Measurements from ENCODE around the gene UNC93B1. TPM values are rescaled to one million over a fixed set of nuclear protein-coding genes. Genes with fewer than 3 reads are reported as not detected.

Gene UNC93B1
- total and polyA plus RNA-seq, 2 of the 13 experiments (the other 11 are each of a cell fraction or from before 2014, with no cell fraction given), result 8.8 to 18.9 TPM

- TF ChIP-seq HMGXB3 (CRISPR knock-in tag; IDR thresholded peaks at IDR 0.05; ENCODE audit: borderline replicate concordance) (peak; percentile 97), NKX3-1 (CRISPR knock-in tag; IDR thresholded peaks at IDR 0.05) (no peak), SIX1 (CRISPR knock-in tag; IDR thresholded peaks at IDR 0.05; ENCODE audit: borderline replicate concordance) (no peak), FOXM1 (CRISPR knock-in tag; IDR thresholded peaks at IDR 0.05) (no peak), PHF21A (CRISPR knock-in tag; IDR thresholded peaks at IDR 0.05) (peak; percentile 97), ZNF639 (CRISPR knock-in tag; conservative IDR thresholded peaks at IDR 0.05) (no peak; the same call in 1 of the 2 replicates), KDM6A (CRISPR knock-in tag; IDR thresholded peaks at IDR 0.05; ENCODE audit: low read depth) (peak; percentile 49; the same call in 1 of the 2 replicates), ZNF441 (CRISPR knock-in tag; IDR thresholded peaks at IDR 0.05; ENCODE audit: borderline replicate concordance) (0 out of 2 replicates have a peak, but pooled peaks have one; percentile 41), TFE3 (CRISPR knock-in tag; IDR thresholded peaks at IDR 0.05) (peak; percentile 92), ZZZ3 (CRISPR knock-in tag; IDR thresholded peaks at IDR 0.05; ENCODE audit: borderline replicate concordance) (no peak), UBTF (CRISPR knock-in tag; IDR thresholded peaks at IDR 0.05) (peak; percentile 95), CEBPG (CRISPR knock-in tag; IDR thresholded peaks at IDR 0.05) (peak; percentile 89), DPF2 (CRISPR knock-in tag; IDR thresholded peaks at IDR 0.05; ENCODE audit: borderline replicate concordance, low read depth) (peak; percentile 58; the same call in 1 of the 2 replicates), ZBTB1 (CRISPR knock-in tag; IDR thresholded peaks at IDR 0.05; ENCODE audit: borderline replicate concordance) (no peak), ZNF335 (CRISPR knock-in tag; IDR thresholded peaks at IDR 0.05) (no peak), ZNF256 (CRISPR knock-in tag; conservative IDR thresholded peaks at IDR 0.05) (peak; percentile 66; the same call in 1 of the 2 replicates), ZEB1 (IDR thresholded peaks at IDR 0.05; ENCODE audit: insufficient replicate concordance, low read depth) (peak; percentile 45), POLR2G (IDR thresholded peaks at IDR 0.05; ENCODE audit: low read depth, low read length) (peak; percentile 4; the same call in 1 of the 2 replicates), ZNF598 (CRISPR knock-in tag; IDR thresholded peaks at IDR 0.05; ENCODE audit: borderline replicate concordance) (0 out of 2 replicates have a peak, but pooled peaks have one; percentile 32), HDAC1 (CRISPR knock-in tag; IDR thresholded peaks at IDR 0.05) (peak; percentile 87)
Observed at GRCh38 chr11:68016904-68017817, 13.3 kb upstream of the UNC93B1 start (continued).
